AG09309 (cell line): ENCODE measurements around the gene ATG9A.

Source experiments
- DNase-seq: peaks from one replicate; pipeline ENCODE4 v3.0.0-alpha.2; 2010; ENCODE audit warnings: low read depth
- H3K4me3 ChIP-seq: 2 replicates; pipeline ENCODE4 v1.5.1; 2011; ENCODE audit warnings: mild to moderate bottlenecking, low read depth, low read length, moderate library complexity; ENCODE audit not compliant: control insufficient read depth
- TF ChIP-seq, protein P1 (sequence below): IDR thresholded peaks from 2 replicates; pipeline ENCODE4 v1.5.1; 2011; ENCODE audit warnings: mild to moderate bottlenecking, low read depth, low read length, inconsistent platforms; ENCODE audit not compliant: insufficient read depth, control insufficient read depth; ENCODE audit errors: missing control alignments

Gene ATG9A

GRCh38 chr2:219220652-219221402 lies 8.6 kb downstream of the ATG9A start:
- no peak overlapping the region for H3K4me3 ChIP-seq
- DNase-seq = no peak
- TF ChIP-seq, protein P1, sequence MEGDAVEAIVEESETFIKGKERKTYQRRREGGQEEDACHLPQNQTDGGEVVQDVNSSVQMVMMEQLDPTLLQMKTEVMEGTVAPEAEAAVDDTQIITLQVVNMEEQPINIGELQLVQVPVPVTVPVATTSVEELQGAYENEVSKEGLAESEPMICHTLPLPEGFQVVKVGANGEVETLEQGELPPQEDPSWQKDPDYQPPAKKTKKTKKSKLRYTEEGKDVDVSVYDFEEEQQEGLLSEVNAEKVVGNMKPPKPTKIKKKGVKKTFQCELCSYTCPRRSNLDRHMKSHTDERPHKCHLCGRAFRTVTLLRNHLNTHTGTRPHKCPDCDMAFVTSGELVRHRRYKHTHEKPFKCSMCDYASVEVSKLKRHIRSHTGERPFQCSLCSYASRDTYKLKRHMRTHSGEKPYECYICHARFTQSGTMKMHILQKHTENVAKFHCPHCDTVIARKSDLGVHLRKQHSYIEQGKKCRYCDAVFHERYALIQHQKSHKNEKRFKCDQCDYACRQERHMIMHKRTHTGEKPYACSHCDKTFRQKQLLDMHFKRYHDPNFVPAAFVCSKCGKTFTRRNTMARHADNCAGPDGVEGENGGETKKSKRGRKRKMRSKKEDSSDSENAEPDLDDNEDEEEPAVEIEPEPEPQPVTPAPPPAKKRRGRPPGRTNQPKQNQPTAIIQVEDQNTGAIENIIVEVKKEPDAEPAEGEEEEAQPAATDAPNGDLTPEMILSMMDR = no peak

DNA sequence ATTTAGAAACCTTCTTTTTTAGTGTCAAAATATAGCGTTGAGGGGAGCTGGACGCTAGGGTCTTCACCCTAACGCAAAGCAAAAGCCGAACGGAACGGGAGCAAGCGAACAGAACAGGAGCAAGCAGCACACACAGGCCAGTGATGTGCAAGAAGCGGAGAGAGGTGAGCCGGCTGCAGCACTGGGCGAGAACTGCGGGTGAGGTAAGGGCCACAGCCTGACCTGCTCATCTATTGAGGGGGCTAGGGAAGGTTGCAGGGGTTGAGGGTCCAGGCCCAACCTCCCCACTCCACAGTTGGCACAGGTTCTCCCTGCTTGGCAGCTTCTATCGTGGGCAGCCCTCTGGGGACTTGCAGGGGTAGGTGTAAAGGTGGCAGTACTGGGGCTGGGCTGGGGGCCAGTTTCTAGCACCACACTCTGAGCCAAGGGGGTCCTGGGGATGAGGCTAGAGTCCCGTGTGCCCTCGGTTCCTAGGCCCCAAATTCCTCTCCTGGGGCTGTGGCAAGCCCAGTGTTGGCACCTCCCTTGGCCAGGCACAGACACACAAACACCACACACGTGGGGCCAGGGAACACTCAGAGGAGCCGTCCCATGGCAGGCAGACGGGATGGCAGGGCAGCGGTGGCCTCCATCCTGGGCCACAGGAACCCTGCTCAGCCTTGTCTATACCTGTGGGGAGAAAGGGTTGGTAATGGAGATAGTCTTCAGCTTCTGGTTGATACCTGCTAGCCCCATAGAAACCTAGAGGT lies 9.5 kb downstream of the ATG9A start:
- TF ChIP-seq, protein P1 = no peak
- no peak for DNase-seq
- no peak overlapping the region for H3K4me3 ChIP-seq

DNA sequence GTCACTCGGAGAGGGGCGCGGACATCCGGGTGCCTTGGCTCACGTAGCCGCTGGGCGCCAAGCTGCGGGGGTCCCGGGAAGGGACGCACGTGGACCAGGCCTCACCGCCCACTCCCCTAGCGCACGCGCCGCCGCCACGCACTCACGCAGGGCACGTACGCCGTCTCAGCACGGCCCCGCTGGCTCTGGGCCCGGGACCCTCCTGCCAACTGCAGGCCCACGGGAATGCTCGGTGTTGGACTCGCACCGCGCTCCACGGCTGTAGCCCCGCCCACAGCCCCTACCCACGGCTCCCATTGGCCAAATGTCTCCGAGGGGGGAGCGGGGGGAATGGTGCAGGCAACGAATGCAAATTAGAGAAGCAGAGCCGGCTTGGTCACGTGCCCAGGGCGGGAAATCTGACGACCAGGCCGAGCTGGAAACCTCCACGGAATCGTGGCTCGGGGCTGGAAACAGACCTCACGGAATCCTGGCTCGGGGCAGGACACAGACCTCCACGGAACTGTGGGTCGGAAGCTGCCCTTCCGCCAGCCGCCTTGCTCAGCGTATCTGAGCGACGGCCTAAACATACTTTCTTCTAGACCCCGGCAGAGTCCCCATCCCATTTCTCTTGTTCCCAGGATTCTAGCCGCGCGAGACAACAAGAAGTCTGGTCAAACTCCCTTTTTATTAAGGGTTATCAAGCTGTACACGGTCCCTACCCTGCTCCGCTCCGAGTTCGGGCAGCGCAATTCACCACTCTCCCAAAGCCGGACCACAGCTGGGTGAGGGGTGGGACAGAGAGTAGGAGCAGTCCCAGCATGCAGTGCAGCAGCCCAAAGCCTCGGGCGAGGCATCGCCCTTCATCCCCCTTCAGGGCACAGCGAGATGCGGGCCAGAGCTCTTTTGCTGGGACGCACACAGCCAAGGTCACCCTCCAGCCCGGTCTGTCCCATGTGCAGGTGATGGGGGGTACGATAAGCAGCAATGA lies 10.4 kb downstream of the ATG9A start, which contains the start of gene ABCB6:
ABCB6 (minus strand) TSS at position 227 of the 970 bp plus-strand sequence. CDS start 285 bp downstream, outside the sequence.
- H3K4me3 ChIP-seq = peak within 1 kb of the TSS; percentile 53
- DNase-seq = peak; percentile 69
- TF ChIP-seq, protein P1 = no peak

GRCh38 chr2:219218217-219218731 lies 11.2 kb downstream of the ATG9A start:
- H3K4me3 ChIP-seq = peak overlapping the region; percentile 53
- TF ChIP-seq, protein P1 = no peak
- no peak for DNase-seq

DNA sequence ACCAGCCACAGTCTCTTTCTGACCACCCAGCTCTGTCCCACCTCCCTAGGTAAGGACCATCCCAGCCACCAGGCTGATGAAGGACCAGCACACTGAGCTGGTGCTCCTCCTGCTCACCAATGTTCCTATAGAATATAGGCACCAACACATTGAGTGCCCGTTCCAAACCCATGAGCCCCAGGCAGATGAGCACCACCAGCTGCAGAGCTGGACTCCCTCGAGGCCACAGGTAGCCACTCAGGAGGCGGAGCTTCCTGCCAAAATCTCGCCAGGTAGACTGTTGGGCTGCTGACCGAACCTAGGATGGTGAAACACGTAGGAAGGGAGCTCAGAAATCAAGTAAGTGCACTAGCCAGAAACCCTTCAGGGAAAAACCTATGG lies 12.9 kb downstream of the ATG9A start:
- no peak overlapping the region for H3K4me3 ChIP-seq
- DNase-seq = no peak
- TF ChIP-seq, protein P1 = no peak
